Esophagus squamous epithelium (tissue), 5 donors: ENCODE measurements around the gene LYZL1. TPM values are rescaled to one million over a fixed set of nuclear protein-coding genes. Genes with fewer than 3 reads are reported as not detected.
"Not testable (repeated sequence)": the region's sequence is repeated elsewhere in the genome, so short reads cannot be mapped to it uniquely, and the experiment has no call there.

Source experiments
- DNase-seq: peaks from one replicate; lab custom pipeline; 2025; lab: John Stamatoyannopoulos, UW
- H3K27ac ChIP-seq, 4 donors: fragments of 200-600 bp; sonication (generic); one replicate each; pipeline ENCODE4 v1.5.1; 2016 to 2019; ENCODE audit warnings: mild to moderate bottlenecking in 1 of 4
- H3K27me3 ChIP-seq, 4 donors: fragments of 200-600 bp; sonication (generic); 1 replicate in 3 of 4; 2 replicates in 1 of 4; pipeline versions ENCODE4 v1.5.1 to v1.6.0; 2017 to 2021; ENCODE audit warnings: antibody characterized with exemption in 1 of 4
- H3K36me3 ChIP-seq, 3 donors: fragments of 200-600 bp; sonication (generic); one replicate each; pipeline ENCODE4 v1.5.1; 2016 to 2019
- H3K4me1 ChIP-seq, 3 donors: fragments of 200-600 bp; sonication (generic); one replicate each; pipeline ENCODE4 v1.5.1; 2017 to 2019
- H3K4me3 ChIP-seq, 4 donors: fragments of 200-600 bp; sonication (generic); 1 replicate in 3 of 4; 2 replicates in 1 of 4; pipeline ENCODE4 v1.5.1; 2016 to 2019; ENCODE audit warnings: mild to moderate bottlenecking in 2 of 4, moderate library complexity in 1 of 4
- H3K9me3 ChIP-seq, 3 donors: fragments of 200-600 bp; sonication (generic); one replicate each; pipeline ENCODE4 v1.5.1; 2016 to 2019
- POLR2A ChIP-seq, 4 donors: fragments of 450-650 bp; IDR thresholded peaks; one replicate each; pipeline ENCODE4 v1.6.1; 2017; ENCODE audit warnings: antibody characterized with exemption in 4 of 4, mild to moderate bottlenecking in 4 of 4, moderate library complexity in 3 of 4
- WGBS, 2 donors: methylation state at CpG; one replicate each; pipeline ENCODE4 v1.1.5; 2018; 5-methylcytosine and 5-hydroxymethylcytosine counted together
- intact Hi-C: fragments of 100-400 bp; cut with DNase I; formaldehyde crosslinking; loops from one replicate; pipeline ENCODE4 v1.15.0; 2022
- total RNA-seq, 4 donors: library from RNA; depleted of rRNA; stranded (reverse); fragments of >200 nt; gene quantifications; one replicate each; pipeline ENCODE4 v1.1.0, GENCODE V29; 2016
- TF ChIP-seq, protein P1 (sequence below), 6 experiments: fragments of 450-650 bp in 4 of 6; fragments of 200-600 bp in 2 of 6; sonication (generic) in 2 of 6; IDR thresholded peaks; one replicate each; pipeline ENCODE4 v1.5.1; 2016 to 2019; ENCODE audit warnings: antibody characterized with exemption in 6 of 6, mild to moderate bottlenecking in 4 of 6, moderate library complexity in 4 of 6
- donor health status: DM: yes; HTN: yes; CAD: no.

LYZL1 gene
- total RNA-seq, 4 donors from 2014 or later = not detected

DNA sequence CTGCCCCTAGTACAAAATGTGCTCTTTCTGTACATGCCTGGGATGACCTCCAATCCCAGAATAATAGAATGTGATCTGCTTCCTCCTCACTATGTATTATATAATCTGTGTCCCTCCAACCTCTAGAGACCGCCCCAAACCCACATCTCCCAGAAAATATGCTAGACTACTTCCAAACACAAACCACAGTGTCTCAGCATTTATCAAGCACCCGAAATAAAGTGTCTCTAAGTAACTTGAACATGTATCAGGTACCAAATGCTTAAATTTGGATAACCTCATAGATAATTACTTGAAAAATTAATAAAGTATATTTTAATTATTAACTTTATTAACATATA lies 16.1 kb downstream of the LYZL1 start:
- H3K4me3 ChIP-seq = no peak overlapping the region

DNA sequence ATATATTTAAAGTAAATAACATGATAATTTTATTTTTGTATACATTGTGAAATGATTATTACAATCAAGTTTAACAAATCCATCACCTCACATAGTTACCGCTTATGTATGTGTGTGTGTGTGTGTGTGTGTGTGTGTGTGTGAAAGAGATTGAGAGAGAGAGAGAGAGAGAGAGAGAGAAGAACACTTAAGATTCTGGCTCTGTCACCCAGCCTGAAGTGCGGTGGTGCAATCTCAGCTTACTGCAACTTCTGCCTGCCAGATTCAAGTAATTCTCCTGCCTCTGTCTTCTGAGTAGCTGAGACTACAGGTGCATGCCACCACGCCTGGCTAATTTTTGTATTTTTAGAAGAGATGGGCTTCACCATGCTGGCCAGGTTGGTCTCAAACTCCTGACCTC lies 17.8 kb downstream of the LYZL1 start:
- H3K9me3 ChIP-seq = peaks cover 0 to 8% (median 0%) of the 10 kb centered on the region in 3 donors
- intact Hi-C loops = loop anchor here (10.0 kb wide), 1 partner anchor 672 kb away; no protein-coding TSS in a partner anchor
- no peak for DNase-seq
- 70 to 76% methylated on average over 3 of the region's 3 CpGs for whole genome bisulfite sequencing, 2 donors
- no peaks in the 10 kb centered on the region for H3K36me3 ChIP-seq
- H3K4me1 ChIP-seq = peaks cover 0 to 8% (median 0%) of the 10 kb centered on the region in 3 donors
- H3K27ac ChIP-seq = no peak overlapping the region
- H3K27me3 ChIP-seq = peaks cover 0 to 27% (median 0%) of the 10 kb centered on the region in 4 donors
- H3K4me3 ChIP-seq = no peak overlapping the region
- TF ChIP-seq POLR2A (IDR thresholded peaks at IDR 0.05) = no peak
- TF ChIP-seq, protein P1, sequence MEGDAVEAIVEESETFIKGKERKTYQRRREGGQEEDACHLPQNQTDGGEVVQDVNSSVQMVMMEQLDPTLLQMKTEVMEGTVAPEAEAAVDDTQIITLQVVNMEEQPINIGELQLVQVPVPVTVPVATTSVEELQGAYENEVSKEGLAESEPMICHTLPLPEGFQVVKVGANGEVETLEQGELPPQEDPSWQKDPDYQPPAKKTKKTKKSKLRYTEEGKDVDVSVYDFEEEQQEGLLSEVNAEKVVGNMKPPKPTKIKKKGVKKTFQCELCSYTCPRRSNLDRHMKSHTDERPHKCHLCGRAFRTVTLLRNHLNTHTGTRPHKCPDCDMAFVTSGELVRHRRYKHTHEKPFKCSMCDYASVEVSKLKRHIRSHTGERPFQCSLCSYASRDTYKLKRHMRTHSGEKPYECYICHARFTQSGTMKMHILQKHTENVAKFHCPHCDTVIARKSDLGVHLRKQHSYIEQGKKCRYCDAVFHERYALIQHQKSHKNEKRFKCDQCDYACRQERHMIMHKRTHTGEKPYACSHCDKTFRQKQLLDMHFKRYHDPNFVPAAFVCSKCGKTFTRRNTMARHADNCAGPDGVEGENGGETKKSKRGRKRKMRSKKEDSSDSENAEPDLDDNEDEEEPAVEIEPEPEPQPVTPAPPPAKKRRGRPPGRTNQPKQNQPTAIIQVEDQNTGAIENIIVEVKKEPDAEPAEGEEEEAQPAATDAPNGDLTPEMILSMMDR (IDR thresholded peaks at IDR 0.05) = no peak

More for the DNA sequence above, 16.1 kb downstream of the LYZL1 start:
- H3K9me3 ChIP-seq = peaks cover 0 to 23% (median 7%) of the 10 kb centered on the region in 3 donors
- peaks cover 0 to 8% (median 0%) of the 10 kb centered on the region in 3 donors for H3K4me1 ChIP-seq
- DNase-seq = no peak
- intact Hi-C loops = loop anchor here (5.0 to 10.0 kb wide), 2 partner anchors 628 to 670 kb away; partner anchors contain the start of gene BAMBI
- no peaks in the 10 kb centered on the region for H3K36me3 ChIP-seq
- no peak for TF ChIP-seq POLR2A (IDR thresholded peaks at IDR 0.05)
- TF ChIP-seq, protein P1 (IDR thresholded peaks at IDR 0.05) = no peak
- H3K27ac ChIP-seq = no peak overlapping the region
- H3K27me3 ChIP-seq = peaks cover 0 to 27% (median 0%) of the 10 kb centered on the region in 4 donors
- 42 to 62% methylated on average over 2 of the region's 2 CpGs for WGBS, 2 donors

DNA sequence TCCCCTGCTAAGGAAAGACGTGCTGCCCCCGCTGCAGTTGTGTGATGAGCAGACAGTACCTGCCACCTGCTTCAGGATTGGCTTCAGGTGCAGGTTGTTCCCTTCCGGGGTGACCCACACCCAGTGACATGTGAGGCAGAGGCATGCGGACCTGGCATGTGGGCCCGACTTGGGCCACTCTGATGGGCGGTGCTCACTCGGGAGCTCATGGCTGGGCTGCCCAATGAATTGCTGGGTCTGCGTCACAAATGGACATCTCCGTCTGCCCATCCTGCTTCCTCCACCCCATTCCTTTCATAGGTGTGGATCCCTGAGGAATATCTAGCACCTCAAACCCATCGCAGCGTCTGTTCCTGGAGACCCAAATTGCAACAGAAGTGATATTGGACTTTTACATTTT lies 19.3 kb downstream of the LYZL1 start:
- peaks cover 0 to 16% (median 0%) of the 10 kb centered on the region in 4 donors for H3K27me3 ChIP-seq
- not testable (repeated sequence) for DNase-seq, H3K9me3 ChIP-seq, H3K4me1 ChIP-seq, H3K4me3 ChIP-seq, H3K27ac ChIP-seq, H3K36me3 ChIP-seq
- WGBS, 2 donors = 68 to 73% methylated on average over 8 to 10 of the region's 11 CpGs
- intact Hi-C loops = loop anchor here (10.0 kb wide), 1 partner anchor 673 kb away; no protein-coding TSS in a partner anchor

DNA sequence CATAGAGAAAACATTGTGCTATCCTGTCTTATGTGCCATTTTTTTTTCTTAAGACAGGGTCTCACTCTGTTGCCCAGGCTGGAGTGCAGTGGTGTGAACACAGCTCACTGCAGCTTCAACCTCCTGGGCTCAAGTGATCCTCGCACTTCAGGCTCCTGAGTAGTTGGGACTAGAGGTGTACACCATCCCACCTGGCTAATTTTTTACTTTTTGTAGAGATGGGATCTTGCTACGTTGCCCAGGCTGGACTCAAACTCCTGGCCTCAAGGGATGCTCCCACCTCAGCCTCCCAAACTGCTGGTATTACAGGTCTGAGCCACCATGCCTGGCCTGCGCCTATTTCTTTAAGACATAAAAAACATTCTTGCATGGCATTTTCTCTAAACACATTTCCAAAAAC lies 20.6 kb downstream of the LYZL1 start:
- intact Hi-C loops = loop anchor here (10.0 kb wide), 1 partner anchor 675 kb away; no protein-coding TSS in a partner anchor
- H3K27me3 ChIP-seq = peaks cover 0 to 3% (median 0%) of the 10 kb centered on the region in 4 donors

DNA sequence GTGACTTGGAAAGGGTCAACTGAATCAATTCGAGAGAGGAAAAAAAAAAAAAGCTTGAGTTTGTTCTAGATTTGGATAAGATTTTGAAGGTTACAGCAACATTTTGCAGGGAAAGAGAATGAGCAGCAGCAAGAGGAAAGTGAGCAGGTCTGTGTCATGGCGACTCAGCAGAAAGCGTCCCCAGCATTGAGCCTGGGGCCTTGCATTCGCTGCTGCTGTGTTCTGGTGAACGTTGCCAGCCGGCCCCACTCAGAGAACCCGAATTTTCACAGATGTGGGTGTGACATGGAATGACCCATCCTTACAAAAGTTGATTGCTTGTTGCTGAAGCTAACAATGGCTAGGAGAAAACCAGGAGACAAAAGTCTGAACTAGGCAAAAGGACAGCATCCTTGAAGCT lies 21.6 kb downstream of the LYZL1 start:
- H3K36me3 ChIP-seq, DNase-seq, intact Hi-C loops, H3K9me3 ChIP-seq, H3K27ac ChIP-seq, H3K4me1 ChIP-seq, H3K27me3 ChIP-seq, H3K4me3 ChIP-seq: not testable (repeated sequence)
- 51 to 56% methylated on average over 7 of the region's 7 CpGs for WGBS, 2 donors

More for the DNA sequence above, 20.6 kb downstream of the LYZL1 start:
- TF ChIP-seq, protein P1 (IDR thresholded peaks at IDR 0.05) = no peak
- TF ChIP-seq POLR2A (IDR thresholded peaks at IDR 0.05) = no peak
- H3K9me3 ChIP-seq = no peaks in the 10 kb centered on the region
- H3K4me1 ChIP-seq = peaks cover 0 to 4% (median 0%) of the 10 kb centered on the region in 3 donors
- H3K4me3 ChIP-seq = no peak overlapping the region
- no peak overlapping the region for H3K27ac ChIP-seq
- WGBS, 2 donors = 61 to 78% methylated on average over 3 of the region's 3 CpGs
- no peak for DNase-seq
- H3K36me3 ChIP-seq = no peaks in the 10 kb centered on the region

DNA sequence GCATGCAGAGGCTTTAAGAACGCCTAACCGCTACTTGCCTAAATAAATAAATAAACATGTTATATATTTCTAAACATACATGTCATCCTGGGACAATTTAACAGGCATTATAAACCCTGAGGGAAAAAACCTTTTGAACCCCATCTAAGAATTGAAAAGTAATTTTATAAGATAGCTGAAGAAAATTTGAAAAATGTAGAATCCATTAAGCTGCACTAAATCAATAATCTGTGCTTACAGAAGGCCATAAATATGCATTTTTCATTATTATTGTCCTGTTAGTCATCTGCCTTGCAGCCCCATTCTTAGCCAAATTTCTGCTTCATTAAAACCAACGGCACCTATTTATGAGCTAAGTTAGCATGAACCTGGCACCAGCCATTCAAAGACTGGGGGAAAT lies 24.2 kb downstream of the LYZL1 start:
- intact Hi-C loops = no loop called here
- no peak for TF ChIP-seq POLR2A (IDR thresholded peaks at IDR 0.05)
- TF ChIP-seq, protein P1 (IDR thresholded peaks at IDR 0.05) = no peak
- Histone ChIP-seq H3K36me3 (no peaks in the 10 kb centered on the region), H3K4me3 (no peak overlapping the region), H3K9me3 (no peaks in the 10 kb centered on the region), H3K27ac (no peak overlapping the region), H3K4me1 (no peaks in the 10 kb centered on the region), H3K27me3 (no peaks in the 10 kb centered on the region)
- no peak for DNase-seq
- 81 to 88% methylated on average over 3 of the region's 3 CpGs for WGBS, 2 donors
